ENCODE data around the gene SLC16A4.

GRCh38 chr1:110338309-110338885 is 52.4 kb downstream of the SLC16A4 start:
- TF ChIP-seq, protein P1, sequence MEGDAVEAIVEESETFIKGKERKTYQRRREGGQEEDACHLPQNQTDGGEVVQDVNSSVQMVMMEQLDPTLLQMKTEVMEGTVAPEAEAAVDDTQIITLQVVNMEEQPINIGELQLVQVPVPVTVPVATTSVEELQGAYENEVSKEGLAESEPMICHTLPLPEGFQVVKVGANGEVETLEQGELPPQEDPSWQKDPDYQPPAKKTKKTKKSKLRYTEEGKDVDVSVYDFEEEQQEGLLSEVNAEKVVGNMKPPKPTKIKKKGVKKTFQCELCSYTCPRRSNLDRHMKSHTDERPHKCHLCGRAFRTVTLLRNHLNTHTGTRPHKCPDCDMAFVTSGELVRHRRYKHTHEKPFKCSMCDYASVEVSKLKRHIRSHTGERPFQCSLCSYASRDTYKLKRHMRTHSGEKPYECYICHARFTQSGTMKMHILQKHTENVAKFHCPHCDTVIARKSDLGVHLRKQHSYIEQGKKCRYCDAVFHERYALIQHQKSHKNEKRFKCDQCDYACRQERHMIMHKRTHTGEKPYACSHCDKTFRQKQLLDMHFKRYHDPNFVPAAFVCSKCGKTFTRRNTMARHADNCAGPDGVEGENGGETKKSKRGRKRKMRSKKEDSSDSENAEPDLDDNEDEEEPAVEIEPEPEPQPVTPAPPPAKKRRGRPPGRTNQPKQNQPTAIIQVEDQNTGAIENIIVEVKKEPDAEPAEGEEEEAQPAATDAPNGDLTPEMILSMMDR (IDR thresholded peaks at IDR 0.05): peak; percentile 41 to 81 (median 72)
- TF ChIP-seq POLR2A (IDR thresholded peaks at IDR 0.05): peak in 3 of 4 donors; percentile 2 to 71 (median 57)
